ENCODE measurements around the gene GUK1. TPM values are rescaled to one million over a fixed set of nuclear protein-coding genes. Genes with fewer than 3 reads are reported as not detected.

Gene GUK1, protein sequence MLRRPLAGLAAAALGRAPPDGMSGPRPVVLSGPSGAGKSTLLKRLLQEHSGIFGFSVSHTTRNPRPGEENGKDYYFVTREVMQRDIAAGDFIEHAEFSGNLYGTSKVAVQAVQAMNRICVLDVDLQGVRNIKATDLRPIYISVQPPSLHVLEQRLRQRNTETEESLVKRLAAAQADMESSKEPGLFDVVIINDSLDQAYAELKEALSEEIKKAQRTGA
- 110 to 112 TPM (median 111 TPM) in 3 replicates for total RNA-seq (2021)
- Bru-seq, nascent RNA = percentile 59 among the genes with signal in this experiment
- long read RNA-seq, experiment 1, transcript GUK1-234 (9 exons, 1,065 nt) = minor isoform, 6 of 283 reads
- long read RNA-seq, experiment 1, transcript GUK1-210 (8 exons, 990 nt) = major isoform, 125 of 283 reads
- long read RNA-seq, experiment 1, transcript GUK1-202 (7 exons, 940 nt) = minor isoform, 10 of 283 reads
- long read RNA-seq, experiment 1, transcript GUK1-201 (9 exons, 1,084 nt) = minor isoform, 74 of 283 reads
- long read RNA-seq, experiment 1, partial matches to known transcripts = 6 of 283 reads
- long read RNA-seq, experiment 1, other reads (novel, unspliced or antisense) = 58 of 283 reads
- long read RNA-seq, experiment 2, transcript GUK1-202 (7 exons, 940 nt) = minor isoform, 8 of 133 reads
- long read RNA-seq, experiment 2, transcript GUK1-201 (9 exons, 1,084 nt) = minor isoform, 29 of 133 reads
- long read RNA-seq, experiment 2, transcript GUK1-210 (8 exons, 990 nt) = major isoform, 48 of 133 reads
- long read RNA-seq, experiment 2, partial matches to known transcripts = 16 of 133 reads
- long read RNA-seq, experiment 2, other reads (novel, unspliced or antisense) = 28 of 133 reads
- long read RNA-seq, experiment 3, transcript GUK1-210 (8 exons, 990 nt) = minor isoform, 9 of 41 reads
- long read RNA-seq, experiment 3, transcript GUK1-201 (9 exons, 1,084 nt) = major isoform, 13 of 41 reads
- long read RNA-seq, experiment 3, partial matches to known transcripts = 4 of 41 reads
- long read RNA-seq, experiment 3, other reads (novel, unspliced or antisense) = 12 of 41 reads

GRCh38 chr1:228139931-228140723, at the start of gene GUK1:
TSS of gene GUK1 (plus strand) at chr1:228140279. CDS start at chr1:228140303, 24 bp downstream.
- peak; percentile 98 for ATAC-seq
- Mint-ChIP-seq H3K9me3 (no peaks in the 10 kb centered on the region), H3K27me3 (ENCODE audit: low read depth) (peaks cover 34% of the 10 kb centered on the region), H3K36me3 (no peaks in the 10 kb centered on the region), H3K4me3 (peak within 1 kb of the TSS; percentile 88), H3K27ac (peak within 1 kb of the TSS; percentile 94), H3K4me1 (peaks cover 7% of the 10 kb centered on the region; the same call in 1 of the 2 replicates)
- DNase-seq (ENCODE audit: low spot score) = peak; percentile 100
- CTCF ChIA-PET = interaction anchor here (0.5 to 2.7 kb wide), 6 partner anchors 9 to 241 kb away, joined by 3 to 14 read pairs (median 4); partner anchors contain the start of genes GJC2 and IBA57
- POLR2A ChIA-PET = interaction anchor here (1.1 kb wide), 1 partner anchor 9 kb away, joined by 3 read pairs; no protein-coding TSS in a partner anchor
- peak; percentile 92 for TF ChIP-seq CREM (CRISPR knock-in tag; IDR thresholded peaks at IDR 0.05)
- no peak for TF ChIP-seq GRHL2 (CRISPR knock-in tag; IDR thresholded peaks at IDR 0.05; ENCODE audit: insufficient replicate concordance, severe bottlenecking)
- TF ChIP-seq SP1 (CRISPR knock-in tag; conservative IDR thresholded peaks at IDR 0.05) = peak; percentile 100
- TF ChIP-seq, protein P1, sequence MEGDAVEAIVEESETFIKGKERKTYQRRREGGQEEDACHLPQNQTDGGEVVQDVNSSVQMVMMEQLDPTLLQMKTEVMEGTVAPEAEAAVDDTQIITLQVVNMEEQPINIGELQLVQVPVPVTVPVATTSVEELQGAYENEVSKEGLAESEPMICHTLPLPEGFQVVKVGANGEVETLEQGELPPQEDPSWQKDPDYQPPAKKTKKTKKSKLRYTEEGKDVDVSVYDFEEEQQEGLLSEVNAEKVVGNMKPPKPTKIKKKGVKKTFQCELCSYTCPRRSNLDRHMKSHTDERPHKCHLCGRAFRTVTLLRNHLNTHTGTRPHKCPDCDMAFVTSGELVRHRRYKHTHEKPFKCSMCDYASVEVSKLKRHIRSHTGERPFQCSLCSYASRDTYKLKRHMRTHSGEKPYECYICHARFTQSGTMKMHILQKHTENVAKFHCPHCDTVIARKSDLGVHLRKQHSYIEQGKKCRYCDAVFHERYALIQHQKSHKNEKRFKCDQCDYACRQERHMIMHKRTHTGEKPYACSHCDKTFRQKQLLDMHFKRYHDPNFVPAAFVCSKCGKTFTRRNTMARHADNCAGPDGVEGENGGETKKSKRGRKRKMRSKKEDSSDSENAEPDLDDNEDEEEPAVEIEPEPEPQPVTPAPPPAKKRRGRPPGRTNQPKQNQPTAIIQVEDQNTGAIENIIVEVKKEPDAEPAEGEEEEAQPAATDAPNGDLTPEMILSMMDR (IDR thresholded peaks at IDR 0.05) = no peak
- 0 out of 2 replicates have a peak, but pooled peaks have one; percentile 18 for TF ChIP-seq ZNF512 (CRISPR knock-in tag; IDR thresholded peaks at IDR 0.05; ENCODE audit: borderline replicate concordance)
- peak; percentile 58 for TF ChIP-seq NFYB (CRISPR knock-in tag; conservative IDR thresholded peaks at IDR 0.05; ENCODE audit: low read depth)
- TF ChIP-seq ZBTB21 (CRISPR knock-in tag; IDR thresholded peaks at IDR 0.05; ENCODE audit: borderline replicate concordance) = peak; percentile 99
- TF ChIP-seq GTF2I (CRISPR knock-in tag; conservative IDR thresholded peaks at IDR 0.05) = 0 out of 2 replicates have a peak, but pooled peaks have one; percentile 1
- TF ChIP-seq FOXP1 (CRISPR knock-in tag; IDR thresholded peaks at IDR 0.05; ENCODE audit: borderline replicate concordance) = peak; percentile 75
- TF ChIP-seq, protein P2, sequence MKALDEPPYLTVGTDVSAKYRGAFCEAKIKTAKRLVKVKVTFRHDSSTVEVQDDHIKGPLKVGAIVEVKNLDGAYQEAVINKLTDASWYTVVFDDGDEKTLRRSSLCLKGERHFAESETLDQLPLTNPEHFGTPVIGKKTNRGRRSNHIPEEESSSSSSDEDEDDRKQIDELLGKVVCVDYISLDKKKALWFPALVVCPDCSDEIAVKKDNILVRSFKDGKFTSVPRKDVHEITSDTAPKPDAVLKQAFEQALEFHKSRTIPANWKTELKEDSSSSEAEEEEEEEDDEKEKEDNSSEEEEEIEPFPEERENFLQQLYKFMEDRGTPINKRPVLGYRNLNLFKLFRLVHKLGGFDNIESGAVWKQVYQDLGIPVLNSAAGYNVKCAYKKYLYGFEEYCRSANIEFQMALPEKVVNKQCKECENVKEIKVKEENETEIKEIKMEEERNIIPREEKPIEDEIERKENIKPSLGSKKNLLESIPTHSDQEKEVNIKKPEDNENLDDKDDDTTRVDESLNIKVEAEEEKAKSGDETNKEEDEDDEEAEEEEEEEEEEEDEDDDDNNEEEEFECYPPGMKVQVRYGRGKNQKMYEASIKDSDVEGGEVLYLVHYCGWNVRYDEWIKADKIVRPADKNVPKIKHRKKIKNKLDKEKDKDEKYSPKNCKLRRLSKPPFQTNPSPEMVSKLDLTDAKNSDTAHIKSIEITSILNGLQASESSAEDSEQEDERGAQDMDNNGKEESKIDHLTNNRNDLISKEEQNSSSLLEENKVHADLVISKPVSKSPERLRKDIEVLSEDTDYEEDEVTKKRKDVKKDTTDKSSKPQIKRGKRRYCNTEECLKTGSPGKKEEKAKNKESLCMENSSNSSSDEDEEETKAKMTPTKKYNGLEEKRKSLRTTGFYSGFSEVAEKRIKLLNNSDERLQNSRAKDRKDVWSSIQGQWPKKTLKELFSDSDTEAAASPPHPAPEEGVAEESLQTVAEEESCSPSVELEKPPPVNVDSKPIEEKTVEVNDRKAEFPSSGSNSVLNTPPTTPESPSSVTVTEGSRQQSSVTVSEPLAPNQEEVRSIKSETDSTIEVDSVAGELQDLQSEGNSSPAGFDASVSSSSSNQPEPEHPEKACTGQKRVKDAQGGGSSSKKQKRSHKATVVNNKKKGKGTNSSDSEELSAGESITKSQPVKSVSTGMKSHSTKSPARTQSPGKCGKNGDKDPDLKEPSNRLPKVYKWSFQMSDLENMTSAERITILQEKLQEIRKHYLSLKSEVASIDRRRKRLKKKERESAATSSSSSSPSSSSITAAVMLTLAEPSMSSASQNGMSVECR (CRISPR knock-in tag; IDR thresholded peaks at IDR 0.05; ENCODE audit: borderline replicate concordance) = no peak; the same call in 1 of the 2 replicates
- peak; percentile 75 for TF ChIP-seq ZBTB43 (CRISPR knock-in tag; IDR thresholded peaks at IDR 0.05)
- TF ChIP-seq, protein P3, sequence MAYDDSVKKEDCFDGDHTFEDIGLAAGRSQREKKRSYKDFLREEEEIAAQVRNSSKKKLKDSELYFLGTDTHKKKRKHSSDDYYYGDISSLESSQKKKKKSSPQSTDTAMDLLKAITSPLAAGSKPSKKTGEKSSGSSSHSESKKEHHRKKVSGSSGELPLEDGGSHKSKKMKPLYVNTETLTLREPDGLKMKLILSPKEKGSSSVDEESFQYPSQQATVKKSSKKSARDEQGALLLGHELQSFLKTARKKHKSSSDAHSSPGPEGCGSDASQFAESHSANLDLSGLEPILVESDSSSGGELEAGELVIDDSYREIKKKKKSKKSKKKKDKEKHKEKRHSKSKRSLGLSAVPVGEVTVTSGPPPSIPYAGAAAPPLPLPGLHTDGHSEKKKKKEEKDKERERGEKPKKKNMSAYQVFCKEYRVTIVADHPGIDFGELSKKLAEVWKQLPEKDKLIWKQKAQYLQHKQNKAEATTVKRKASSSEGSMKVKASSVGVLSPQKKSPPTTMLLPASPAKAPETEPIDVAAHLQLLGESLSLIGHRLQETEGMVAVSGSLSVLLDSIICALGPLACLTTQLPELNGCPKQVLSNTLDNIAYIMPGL (CRISPR knock-in tag; IDR thresholded peaks at IDR 0.05) = peak; percentile 92
- no peak for TF ChIP-seq ZNF232 (CRISPR knock-in tag; IDR thresholded peaks at IDR 0.05)
- peak; percentile 43; the same call in 1 of the 2 replicates for TF ChIP-seq GABPB1 (CRISPR knock-in tag; IDR thresholded peaks at IDR 0.05)
- 0 out of 2 replicates have a peak, but pooled peaks have one; percentile 24 for TF ChIP-seq ZNF317 (CRISPR knock-in tag; IDR thresholded peaks at IDR 0.05; ENCODE audit: borderline replicate concordance, low read depth)
- peak; percentile 75 for TF ChIP-seq E2F5 (CRISPR knock-in tag; IDR thresholded peaks at IDR 0.05)
- TF ChIP-seq JUN (CRISPR knock-in tag; IDR thresholded peaks at IDR 0.05) = no peak
- no peak for TF ChIP-seq USF2 (CRISPR knock-in tag; IDR thresholded peaks at IDR 0.05)
